IMR-90 (cell line): Measurements from ENCODE around the gene CGGBP1.

ENCODE experiments used
- CEBPB ChIP-seq: IDR thresholded peaks from 2 replicates; pipeline ENCODE4 v1.6.1; 2012; ENCODE audit warnings: low read depth, low read length, improper control_type of control experiment
- POLR2A ChIP-seq: IDR thresholded peaks from 2 replicates; pipeline ENCODE4 v1.6.1; 2012; ENCODE audit warnings: mild to moderate bottlenecking, low read depth, low read length
- TF ChIP-seq, protein P1 (sequence below): conservative IDR thresholded peaks from 2 replicates; pipeline ENCODE4 v1.5.1; 2012; ENCODE audit warnings: mild to moderate bottlenecking, low read depth, low read length, improper control_type of control experiment

DNA sequence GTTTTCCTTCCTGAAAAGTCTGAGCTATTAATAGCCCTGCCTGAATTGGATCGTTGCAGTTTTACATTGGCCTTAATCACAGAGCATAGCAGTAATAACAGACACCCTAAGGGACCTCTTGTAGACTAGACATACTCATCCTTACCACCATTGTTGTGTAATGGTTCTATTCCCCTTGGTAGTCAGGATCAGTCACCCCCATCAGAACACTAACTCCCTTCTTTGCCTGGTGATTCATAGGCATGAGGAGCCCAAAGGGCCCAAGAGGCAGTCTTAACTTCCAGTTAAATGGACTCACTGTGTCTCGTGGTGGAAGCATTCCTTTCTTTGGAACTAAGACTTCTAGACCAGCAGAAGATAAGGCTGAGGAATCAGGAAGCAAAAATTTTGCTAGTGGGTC is 20.2 kb downstream of the CGGBP1 start:
- TF ChIP-seq POLR2A (no peak), CEBPB (peak; percentile 83)
- TF ChIP-seq, protein P1, sequence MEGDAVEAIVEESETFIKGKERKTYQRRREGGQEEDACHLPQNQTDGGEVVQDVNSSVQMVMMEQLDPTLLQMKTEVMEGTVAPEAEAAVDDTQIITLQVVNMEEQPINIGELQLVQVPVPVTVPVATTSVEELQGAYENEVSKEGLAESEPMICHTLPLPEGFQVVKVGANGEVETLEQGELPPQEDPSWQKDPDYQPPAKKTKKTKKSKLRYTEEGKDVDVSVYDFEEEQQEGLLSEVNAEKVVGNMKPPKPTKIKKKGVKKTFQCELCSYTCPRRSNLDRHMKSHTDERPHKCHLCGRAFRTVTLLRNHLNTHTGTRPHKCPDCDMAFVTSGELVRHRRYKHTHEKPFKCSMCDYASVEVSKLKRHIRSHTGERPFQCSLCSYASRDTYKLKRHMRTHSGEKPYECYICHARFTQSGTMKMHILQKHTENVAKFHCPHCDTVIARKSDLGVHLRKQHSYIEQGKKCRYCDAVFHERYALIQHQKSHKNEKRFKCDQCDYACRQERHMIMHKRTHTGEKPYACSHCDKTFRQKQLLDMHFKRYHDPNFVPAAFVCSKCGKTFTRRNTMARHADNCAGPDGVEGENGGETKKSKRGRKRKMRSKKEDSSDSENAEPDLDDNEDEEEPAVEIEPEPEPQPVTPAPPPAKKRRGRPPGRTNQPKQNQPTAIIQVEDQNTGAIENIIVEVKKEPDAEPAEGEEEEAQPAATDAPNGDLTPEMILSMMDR: no peak
